NCI-H226 (cell line): ENCODE measurements around the gene RPS3.

Experiments used
- DNase-seq: peaks from one replicate; pipeline ENCODE4 v3.0.0-alpha.2; 2015

RPS3 gene

DNA sequence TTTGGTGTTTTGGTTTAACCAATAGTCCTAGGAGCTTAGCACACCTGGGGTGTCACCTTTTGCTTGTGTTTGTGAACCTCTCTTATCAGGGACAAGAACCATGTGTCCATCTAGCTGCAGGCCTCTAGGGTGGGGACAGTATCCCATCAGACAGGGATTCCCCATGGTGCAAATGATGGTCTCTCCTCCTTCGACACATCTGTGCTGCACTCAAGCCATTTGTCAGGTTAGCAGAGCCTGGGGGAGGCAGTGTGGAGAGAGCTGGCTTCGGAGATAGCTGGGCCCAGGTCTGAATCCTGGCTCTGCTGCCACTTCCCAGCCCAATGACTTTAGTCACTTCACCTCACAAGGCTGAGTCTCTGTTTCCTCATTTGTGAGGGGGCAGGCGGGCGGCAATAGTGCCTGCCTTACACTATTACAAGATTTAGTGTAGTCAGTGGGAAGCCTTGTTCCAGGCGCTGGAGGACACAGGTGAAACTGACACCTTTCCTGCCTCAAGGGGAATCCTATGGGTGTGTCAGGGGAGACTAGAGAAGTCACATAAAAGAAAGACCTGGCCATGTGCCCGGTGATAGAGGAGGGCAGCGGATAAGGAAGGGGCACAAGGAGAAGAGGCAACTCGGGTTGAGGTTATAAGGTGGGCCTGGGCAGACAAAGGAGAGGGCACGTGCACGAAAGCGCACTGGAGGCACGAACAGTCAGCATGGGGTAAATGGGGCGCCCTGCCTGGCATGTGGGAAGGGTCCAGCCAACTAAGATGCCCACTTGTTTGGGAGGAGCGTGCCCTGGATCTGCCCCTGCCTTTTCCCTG lies 21.1 kb downstream of the RPS3 start:
- no peak for DNase-seq

DNA sequence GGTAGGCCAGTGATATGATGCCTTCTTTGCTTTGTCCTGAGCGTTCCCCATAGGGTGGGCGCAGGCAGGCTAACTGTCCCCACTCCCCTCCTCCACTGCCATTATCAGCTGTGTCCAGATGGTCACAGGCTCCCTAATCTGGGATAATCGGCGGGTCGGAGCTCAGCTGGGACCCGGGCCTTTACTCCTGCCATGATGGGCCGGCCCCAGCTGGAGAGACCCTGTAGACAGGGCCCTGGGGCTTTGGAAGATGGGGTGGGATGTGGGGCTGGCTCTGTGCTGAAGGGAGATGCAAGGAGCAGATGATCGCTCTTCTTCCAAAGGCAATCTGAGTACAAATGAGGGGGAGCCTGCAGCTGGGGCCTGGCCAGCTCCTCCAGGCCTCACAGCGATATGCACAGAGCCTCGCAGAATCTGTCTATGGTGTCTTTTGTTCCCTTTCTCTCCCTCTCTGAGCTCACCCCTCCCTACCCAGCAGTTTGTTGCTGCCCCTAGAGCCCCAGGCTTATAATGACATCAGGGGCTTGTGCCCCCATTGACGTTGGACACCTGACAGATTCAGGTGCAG lies 21.8 kb downstream of the RPS3 start:
- no peak for DNase-seq

DNA sequence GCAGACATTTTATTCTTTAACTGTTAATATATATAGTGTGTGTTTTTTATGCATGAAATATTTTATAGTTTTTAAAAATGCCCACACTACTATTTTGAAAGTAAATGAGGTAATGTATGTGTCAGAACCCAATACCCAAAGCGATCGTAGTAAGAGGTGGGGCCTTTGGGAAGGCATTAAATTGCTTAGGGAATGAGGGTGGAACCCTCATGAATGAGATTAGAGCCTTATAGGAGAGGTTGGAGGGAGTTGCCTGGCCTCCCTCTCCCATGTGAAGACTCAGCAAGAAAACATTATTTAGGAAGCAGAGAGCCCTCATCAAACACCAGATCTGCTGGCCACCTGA lies 22.6 kb downstream of the RPS3 start:
- no peak for DNase-seq

DNA sequence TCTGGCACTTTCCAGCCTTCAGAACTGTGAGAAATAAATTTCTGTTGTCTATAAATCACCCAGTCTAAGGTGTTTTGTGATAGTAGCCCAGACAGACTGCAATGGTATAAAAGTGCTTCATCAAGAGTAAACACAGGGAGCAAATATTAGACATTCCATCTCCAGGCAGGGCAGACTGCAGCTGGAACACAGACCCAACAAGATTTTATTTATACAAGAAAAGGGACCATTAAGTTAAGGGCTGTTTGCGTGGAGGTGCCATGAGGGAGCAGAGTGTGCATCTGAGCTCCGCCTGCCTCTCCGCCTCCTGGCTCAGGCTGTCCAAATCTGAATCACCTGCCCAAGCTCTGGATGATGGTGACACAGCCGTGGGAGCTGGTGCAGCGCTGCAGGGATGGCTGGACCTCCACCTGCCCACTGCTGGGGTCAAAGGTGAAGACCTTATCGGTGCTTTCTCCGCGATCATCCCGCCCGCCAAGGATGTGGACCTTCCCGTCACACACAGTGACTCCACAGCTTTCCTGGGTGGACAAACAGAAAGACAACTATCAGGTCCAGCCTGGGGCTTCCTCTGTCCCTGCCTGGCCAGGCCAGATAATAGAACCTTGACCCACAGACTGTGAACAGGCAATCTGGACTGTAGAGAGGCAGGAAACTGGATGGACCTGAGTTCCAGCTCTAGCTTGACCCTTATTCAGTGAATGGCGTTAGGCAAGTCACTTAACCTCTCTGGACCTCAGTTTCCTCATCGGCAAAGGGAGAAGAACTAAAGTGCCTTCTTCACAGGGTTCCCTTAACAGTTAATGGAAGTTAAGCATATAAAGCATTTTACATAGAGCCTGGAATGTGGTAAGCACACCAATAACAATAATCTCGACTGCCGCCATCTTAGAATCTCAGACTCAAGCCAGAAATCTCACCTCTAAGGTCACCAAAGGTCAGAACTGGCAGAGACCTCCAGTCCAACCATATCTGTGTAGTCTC lies 23.2 kb downstream of the RPS3 start:
- DNase-seq: no peak

DNA sequence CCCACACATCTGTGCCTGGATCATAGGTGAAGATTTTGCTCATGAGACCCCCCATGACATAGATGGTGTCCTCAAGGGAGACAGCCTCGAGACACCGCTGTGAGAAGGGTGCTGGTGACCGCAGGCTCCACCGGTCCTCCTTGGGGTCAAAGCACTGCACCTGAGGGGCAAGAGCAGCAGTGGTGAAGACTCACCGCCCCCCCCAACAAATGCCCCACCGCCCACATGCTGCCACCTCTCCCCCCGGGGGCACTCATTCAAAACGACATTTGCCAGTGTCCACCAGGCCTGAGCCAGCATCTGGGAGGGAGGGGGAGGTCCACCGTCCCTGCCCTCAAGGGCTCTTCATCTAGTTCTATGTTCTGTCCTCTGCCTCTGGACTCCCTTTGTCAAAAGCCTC lies 24.4 kb downstream of the RPS3 start:
- no peak for DNase-seq

DNA sequence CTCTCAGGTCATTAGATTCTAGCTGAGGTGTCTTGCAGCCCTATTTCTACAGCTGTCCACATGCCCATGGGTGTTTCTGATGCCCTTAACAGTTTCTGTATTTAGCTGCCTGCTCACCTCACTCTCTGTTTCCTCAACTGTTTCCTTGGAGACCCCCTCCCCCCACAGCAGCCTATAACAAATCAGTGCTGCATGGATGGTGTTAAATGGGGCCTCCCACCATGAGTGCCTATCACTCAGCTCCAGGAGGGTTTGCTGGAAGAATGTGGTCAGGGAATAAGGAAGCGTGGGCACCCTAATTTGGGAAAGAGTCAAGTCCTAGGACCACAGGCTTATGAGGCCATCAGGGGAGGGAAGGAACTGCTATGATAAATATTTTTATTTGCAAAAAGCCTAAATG lies 25.1 kb downstream of the RPS3 start:
- DNase-seq: no peak

DNA sequence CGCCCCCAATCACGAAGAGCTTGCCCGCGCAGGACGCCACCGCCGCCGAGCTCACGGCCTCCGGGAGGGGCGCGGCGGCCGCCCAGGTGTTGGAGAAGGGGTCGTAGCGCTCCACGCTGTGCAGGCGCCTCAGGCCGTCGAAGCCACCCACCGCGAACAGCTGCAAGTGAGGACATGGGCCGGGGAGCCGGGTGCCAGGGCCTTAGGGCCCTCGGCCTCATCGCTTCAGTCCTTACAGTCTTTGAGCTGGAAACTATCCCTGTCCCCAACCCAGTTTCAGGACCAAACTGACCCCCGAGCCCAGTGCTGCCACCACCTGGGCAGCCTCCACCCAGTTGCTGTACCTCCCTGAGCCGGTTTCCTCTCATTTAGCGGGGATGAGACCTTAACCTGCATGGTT lies 26.1 kb downstream of the RPS3 start:
- no peak for DNase-seq

DNA sequence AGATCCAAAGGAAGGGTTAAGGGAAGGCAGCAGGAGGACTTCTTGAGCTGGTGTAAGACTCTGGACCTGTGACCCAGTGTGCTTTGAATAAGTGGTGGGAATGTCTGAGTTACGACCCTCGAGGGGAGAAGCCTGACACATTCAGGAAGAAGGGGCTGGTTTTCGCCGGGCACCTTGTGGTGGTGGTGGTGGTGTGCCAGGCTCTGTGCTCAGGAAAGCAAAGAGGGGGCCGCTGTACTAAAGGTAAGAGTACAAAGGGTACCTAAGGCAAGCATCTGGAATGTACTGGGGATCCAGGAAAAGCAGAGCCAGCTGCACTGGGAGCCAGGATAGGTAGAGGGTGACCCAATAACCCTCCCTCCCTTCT lies 27.4 kb downstream of the RPS3 start:
- no peak for DNase-seq

DNA sequence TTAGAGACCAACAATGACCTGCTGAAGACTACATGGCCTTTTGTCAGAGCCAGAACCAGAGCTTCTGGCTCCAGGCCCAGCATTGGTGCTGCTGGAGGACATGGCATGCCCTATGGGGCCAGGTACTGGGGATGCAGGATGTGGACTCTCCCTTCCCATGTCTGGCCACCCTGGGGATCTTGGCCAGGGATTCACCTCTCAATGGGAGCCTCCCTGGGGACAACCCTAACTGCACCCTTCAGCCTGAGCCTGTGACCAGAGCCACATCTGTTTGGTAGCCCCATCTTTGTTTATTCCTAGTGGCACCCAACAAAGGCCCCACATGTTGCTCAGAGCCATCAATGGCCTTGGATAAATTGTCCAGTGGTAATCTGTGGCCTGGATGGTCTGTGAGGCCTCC lies 27.9 kb downstream of the RPS3 start:
- no peak for DNase-seq

DNA sequence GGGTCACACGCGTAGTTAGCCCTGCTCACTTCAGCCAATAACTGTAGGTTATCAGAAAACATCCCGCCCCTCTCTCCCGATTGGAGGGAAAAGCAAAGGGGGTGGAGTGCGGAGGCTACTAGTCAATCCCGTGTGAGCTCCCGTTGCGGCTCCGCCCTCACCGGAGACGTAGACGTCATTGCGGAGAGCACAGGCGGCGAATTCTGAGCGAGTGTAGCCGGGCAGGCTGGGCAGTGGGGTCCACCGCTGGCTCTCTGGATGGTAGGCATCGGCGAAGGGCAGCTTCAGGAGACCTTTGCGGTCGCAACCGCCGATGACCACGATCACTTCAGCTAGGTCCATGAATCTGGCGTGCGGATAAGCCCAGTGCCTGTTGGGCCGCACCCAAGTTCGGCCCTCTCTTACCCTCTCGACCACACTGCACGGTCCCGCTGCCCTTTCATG lies 29.0 kb downstream of the RPS3 start:
- DNase-seq: peak; percentile 96

DNA sequence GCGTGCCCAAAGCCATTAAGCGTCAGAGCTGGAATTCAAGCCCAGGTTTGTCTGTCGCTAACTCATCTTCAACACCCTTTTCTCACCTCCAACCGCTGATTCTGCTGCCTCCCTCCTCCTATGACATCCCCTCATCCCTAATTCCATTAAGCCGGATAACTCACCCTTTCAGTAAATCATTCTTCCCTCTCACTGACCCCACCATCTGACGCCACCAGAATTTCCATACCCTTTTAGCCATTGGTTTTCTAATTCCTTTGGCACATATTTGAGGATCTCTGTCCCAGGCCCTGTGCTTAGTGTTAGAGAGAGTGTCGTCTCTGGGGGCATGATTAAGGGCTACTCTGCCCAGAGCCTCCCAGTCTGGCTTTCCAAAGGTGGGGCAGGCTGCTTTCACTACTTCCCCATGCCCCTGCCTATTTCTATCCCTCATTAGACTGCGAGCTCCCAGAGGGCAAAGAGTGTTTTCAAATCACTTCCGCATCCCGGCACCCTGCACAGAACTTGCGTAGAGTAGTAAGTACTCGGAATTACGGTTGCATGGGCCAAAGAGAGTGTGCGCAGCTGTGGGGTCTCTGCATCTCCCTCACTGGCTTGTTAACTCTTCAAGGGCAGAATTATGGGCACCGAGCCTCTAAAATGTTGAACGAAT lies 29.8 kb downstream of the RPS3 start:
- DNase-seq: no peak

DNA sequence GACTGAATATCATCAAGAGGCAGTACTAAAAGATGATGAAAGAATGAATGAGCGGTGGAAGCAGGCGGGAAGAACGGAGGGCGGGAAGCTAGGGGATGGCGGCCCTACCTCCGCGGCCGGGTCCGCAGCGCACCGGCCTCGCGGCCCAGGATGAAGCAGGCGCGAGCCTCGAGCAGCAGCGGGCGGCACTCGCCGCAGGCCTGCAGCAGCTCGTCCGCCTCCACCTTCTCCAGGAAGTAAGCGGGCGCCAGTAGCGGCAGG lies 30.3 kb downstream of the RPS3 start:
- no peak for DNase-seq

DNA sequence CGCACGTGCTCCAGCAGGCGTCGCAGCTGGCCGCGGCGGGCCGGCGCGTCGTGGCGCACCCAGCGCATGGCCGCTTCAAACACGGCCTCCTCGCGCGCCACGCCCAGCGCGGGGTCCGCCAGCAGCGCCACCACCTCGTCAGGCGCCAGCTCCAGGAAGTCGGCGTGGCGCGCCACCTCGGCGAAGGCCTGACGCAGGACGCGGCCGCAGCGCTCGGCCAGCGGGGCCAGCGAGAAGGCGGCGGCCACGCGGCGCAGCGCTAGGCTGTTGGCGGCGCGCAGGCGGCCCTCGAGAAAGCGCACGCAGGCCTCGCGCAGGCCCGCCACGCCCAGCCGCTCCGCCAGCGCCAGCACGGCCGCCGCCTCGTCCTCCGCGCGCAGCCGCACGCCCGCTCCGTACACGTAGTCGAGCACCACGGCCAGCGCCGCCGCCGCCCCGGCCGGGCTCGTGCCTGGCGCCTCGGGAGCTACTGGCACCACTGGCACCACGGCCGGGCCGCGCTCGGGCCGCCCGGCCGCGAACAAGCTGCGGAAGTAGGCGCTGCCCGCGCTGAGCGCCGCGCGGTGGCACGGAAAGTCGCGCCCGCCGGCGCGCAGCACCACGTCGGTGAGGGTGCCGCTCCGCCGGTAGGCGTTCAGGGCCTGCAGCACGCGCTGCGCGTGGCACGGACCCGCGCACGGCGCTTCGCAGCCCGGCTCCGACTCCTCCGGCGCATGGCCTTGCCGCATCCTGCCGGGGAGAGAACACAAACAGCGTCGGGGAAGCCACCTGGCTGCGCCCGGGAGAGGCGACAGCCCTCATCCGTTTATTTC lies 30.8 kb downstream of the RPS3 start:
- DNase-seq: peak; percentile 67

DNA sequence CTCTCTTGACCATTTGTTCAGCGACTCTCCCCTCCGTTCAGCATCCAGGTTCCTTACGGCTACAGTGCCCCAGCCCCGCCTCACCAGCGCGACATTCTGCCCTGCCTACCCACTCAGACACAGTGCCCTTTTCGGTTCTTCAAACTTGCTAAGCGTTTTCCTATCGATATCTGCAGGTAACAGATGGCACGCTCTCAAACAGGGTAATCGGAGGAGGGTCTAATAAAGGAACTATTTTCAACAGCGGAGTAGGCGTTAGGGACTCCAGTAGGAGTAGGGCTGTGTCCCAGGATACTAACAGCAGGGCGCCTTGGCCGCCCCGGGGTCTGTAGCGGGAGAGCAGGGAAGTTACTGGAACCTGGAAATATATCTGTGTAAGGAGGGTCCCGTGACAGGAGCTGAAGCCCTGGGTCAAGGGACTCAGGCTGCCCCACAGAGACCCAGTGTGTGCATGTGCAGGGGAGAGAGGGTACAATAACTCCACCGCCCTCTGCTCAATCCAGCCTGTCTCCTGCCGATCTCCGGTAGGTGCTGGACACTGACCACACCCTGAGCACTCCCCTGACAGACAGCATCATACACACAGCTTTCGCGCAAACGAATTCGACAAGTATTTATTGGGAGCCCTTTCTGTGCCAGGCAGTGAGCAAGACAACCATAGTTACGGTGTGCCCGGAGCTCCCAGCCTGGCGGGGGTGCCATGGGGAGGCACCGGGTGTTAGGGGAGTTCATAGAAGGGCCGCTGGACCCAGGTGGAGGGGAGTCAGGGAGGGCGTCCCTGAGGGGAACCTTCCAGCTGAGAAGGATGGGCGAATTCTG lies 31.6 kb downstream of the RPS3 start:
- DNase-seq: no peak

DNA sequence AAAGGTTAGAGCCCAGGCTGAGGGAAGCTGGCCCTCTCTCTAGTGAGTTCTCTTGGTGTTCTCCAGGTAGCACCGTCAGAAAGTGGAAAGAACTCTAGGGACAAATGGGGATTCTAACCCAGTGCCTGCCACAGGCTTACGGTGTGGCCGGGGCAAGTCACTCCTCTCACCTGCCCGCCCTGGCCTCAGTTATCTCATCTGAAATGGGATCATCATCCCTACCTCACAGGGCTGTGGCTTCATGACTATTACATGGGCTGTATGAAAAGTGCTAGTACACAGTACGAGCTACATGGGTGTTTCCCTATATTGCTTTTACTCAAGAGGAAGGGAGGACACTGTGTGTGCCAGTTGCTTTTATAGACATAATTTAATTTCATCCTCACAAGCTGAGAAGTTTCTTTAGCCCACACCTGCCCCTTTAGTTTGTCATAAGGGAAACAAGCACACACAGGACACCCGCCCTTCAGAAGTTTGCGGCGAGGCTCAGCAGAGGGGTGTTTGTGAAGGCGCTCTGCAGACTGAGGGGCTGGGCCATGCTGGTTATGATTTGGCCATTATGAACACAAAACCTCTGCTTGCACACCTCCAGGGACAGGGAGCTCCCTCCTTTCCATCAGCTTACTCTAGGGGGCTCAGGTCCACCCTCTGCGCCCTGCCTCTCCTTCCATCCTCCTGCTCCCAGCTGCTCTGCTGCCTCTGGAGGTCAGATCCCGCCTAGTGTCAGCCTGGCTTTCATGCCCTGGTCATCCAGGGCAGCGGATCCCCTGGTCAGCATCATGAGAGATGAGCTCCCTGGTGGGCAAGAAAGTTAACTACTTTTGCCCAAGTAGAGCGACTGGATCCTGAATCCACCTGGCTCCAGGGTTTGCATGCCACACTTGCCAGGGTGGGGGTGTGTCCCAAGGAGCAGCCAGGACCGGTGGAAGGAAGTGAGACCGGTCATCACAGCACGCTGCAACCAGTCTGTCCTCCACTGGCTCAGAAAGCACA lies 32.5 kb downstream of the RPS3 start:
- DNase-seq: no peak

DNA sequence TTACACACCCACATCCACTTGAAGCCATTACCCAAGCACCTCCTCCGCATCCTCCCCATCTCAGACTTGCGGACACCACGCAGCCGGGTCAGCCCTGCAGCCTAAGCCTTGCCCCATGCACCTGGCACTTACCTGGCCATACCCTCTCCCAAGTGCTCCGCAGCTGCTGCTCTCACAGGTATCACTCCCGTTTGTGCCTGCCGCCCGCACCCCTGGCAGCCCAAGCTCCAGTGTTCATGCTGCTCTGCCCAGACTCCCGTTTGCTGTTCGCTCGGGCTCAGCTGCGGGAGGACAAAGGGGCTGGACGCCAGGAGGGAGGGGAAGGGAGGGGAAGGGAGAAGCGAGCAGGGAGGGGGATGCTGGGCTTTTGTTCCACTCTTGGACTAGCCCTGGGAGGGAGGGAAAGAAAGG lies 33.6 kb downstream of the RPS3 start, which contains the start of gene KLHL35:
TSS of gene KLHL35 (minus strand) at position 293 of the 411 bp plus-strand sequence. CDS start 2,574 bp downstream, outside the sequence.
- DNase-seq: no peak

DNA sequence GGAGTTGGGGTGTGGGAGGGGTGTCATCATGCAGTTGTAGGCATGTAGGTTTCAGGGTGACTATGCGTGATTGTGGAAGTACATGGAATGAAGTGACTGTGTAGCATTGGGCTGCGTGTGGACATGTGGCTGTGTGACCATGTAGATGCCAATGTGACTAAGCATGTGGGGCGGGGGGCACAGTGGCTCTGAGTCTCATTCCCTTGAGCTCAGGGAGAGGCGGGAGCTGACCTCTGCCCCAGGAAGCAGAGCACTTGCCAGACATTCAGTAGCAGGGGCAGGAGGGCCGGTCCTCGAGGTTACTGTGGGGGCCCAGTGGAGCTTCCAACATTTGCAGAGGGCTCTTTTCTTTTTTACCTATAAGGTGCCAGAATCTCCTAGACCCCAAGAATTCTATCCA lies 34.1 kb downstream of the RPS3 start:
- no peak for DNase-seq

DNA sequence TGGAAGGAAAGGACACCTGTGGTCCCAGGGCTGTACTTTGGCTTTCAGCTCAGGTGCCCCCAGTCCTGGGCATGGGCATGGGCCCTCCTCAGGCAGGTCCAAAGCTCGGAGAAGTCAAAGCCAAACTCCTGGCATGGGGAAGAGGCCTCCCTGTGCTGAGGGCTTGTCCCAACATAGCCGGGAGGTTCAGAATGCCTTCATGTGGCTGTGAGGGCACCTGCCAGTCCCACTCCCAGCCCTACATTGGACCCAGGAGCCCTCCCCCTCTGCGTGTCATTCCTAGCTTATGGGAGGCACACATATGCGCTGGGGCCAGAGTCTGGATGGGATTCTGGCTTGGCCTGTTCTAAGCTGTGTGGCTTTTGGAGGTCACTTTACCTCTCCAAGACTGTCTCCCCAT lies 34.7 kb downstream of the RPS3 start:
- DNase-seq: no peak

DNA sequence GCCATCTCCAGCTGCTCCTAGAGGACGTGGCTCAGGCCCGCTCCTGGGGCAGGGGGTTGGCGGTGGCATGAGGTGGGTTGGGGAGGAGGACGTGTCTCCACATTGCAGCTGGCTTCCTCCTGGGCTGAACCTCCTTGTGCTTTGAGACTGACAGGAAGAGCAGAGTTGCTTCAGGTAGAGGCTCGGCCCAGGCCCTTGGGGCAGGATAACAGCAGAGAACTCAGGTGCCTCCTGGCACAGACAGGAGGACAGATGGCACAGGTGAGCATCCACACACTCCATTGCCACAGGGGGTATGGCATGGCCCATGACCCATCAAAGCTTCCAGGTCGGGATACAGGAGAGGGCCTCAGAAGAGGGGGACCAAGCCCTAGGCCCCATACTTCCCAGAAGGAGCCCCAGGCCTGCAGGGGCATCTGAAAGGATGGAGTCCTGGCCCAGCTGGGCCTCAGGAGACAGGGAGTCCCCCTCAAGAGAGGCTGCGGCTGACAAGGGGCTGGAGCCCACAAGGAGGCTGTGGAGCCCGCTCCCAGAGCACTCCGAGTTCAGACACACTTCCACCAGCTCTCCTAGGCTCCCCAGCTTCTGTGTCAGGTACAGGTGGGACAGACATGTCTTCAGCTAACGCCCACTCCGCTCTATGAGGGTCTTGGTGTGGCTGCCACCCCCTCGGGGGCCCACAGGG lies 35.7 kb downstream of the RPS3 start:
- DNase-seq: no peak

DNA sequence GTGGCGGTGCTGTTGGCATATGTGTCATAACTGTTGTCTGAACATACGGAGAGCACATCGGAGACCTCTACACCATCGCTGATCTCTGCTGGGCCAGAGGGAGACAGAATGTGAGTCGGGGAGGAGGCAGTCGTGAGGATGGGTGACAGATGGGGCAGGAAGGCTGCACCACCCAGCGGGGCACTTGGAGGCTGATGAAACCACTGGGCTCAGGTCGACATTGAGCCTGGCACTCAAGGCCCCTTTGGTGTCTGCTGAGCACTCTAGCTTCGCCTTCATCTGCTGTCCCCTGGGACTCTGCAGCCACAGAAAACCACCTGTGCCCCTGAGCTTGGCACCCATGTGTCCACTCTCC lies 36.2 kb downstream of the RPS3 start:
- no peak for DNase-seq
